ENCODE measurements around the gene PTPRD. TPM values are rescaled to one million over a fixed set of nuclear protein-coding genes. Genes with fewer than 3 reads are reported as not detected.

PTPRD gene
- total and polyA plus RNA-seq, 9 of the 15 experiments (the other 6 are each of a cell fraction or from before 2014, with no cell fraction given), result 0.11 TPM; not detected in 8

DNA sequence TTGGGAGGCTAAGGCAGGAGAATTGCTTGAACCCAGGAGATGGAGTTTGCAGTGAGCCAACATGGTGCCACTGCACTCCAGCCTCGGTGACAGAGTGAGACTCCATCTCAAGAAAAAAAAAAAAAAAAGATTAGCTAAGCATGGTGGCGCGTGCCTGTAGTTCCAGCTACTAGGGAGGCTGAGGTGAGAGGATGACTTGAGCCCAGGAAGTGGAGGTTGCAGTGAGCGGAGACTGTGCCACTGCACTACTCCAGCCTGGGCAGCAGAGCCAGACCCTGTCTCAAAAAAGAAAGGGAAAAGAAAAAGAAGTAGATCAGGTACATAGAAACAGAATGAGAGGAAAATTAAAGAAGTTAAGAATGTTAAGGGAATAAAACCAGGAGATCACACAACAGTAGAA, 1886.1 kb downstream of the PTPRD start:
- Histone ChIP-seq H4K20me1 (replicated peaks; ENCODE audit: control insufficient read depth, insufficient read depth, low read length) (no peaks in the 10 kb centered on the region), H3K4me1 (replicated peaks in 1 of 2; ENCODE audit: control insufficient read depth in 2 of 2, insufficient read depth in 2 of 2, low read length in 2 of 2) (no peaks in the 10 kb centered on the region), H3K27me3 (ENCODE audit: control insufficient read depth in 2 of 2, insufficient read depth in 2 of 2, low read length in 2 of 2) (no peaks in the 10 kb centered on the region), H3K79me2 (ENCODE audit: control insufficient read depth, insufficient read depth, low read length) (no peaks in the 10 kb centered on the region), H3K4me3 (no peak overlapping the region), H3K9ac (ENCODE audit: insufficient read depth in 1 of 2, low read depth in 2 of 2, low read length in 2 of 2) (no peak overlapping the region), H3K9me1 (ENCODE audit: control insufficient read depth, insufficient read depth, low read length) (no peaks in the 10 kb centered on the region), H3K36me3 (ENCODE audit: control insufficient read depth, insufficient read depth, low read length) (no peaks in the 10 kb centered on the region), H2AFZ (ENCODE audit: low read depth, low read length) (no peak overlapping the region), H3K9me3 (replicated peaks; ENCODE audit: control insufficient read depth, insufficient read depth, low read depth, low read length) (no peaks in the 10 kb centered on the region), H3K4me2 (ENCODE audit: insufficient read depth, low read length) (no peak overlapping the region), H3K27ac (ENCODE audit: extremely low read depth, low read depth, low read length) (no peak overlapping the region)
- DNase-seq (ENCODE audit: extremely low read depth in 1 of 4, low spot score in 3 of 4), result no peak
- no peak for ATAC-seq
- intact Hi-C loops (cut with micrococcal nuclease), result no loop called here
- TF ChIP-seq FOXJ3 (CRISPR knock-in tag; IDR thresholded peaks at IDR 0.05), result no peak
- no peak for TF ChIP-seq ATF1 (CRISPR knock-in tag; IDR thresholded peaks at IDR 0.05)
- no peak for TF ChIP-seq ATF1 (tag; IDR thresholded peaks at IDR 0.05)
- no peak for TF ChIP-seq SRSF1 (IDR thresholded peaks at IDR 0.05; ENCODE audit: low read depth, low read length)
- TF ChIP-seq, protein P1, sequence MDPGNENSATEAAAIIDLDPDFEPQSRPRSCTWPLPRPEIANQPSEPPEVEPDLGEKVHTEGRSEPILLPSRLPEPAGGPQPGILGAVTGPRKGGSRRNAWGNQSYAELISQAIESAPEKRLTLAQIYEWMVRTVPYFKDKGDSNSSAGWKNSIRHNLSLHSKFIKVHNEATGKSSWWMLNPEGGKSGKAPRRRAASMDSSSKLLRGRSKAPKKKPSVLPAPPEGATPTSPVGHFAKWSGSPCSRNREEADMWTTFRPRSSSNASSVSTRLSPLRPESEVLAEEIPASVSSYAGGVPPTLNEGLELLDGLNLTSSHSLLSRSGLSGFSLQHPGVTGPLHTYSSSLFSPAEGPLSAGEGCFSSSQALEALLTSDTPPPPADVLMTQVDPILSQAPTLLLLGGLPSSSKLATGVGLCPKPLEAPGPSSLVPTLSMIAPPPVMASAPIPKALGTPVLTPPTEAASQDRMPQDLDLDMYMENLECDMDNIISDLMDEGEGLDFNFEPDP (CRISPR knock-in tag; IDR thresholded peaks at IDR 0.05), result no peak
- no peak for TF ChIP-seq ZNF830 (CRISPR knock-in tag; IDR thresholded peaks at IDR 0.05)
- TF ChIP-seq CEBPB (tag; IDR thresholded peaks at IDR 0.05), result no peak
- TF ChIP-seq NCOR1 (IDR thresholded peaks at IDR 0.05), result no peak
- 0% methylated on average over 3 of the region's 4 CpGs for WGBS (ENCODE audit: insufficient coverage, low coverage, missing lambda C conversion rate)
- ChIA-PET CTCF (ENCODE audit: low intra/inter-chr PET ratio) (no interaction called here), POLR2A (no interaction called here)
- in situ Hi-C loops (cut with MboI), result no loop called here
- no TSS peak for BruUV-seq (replicated peaks)
- FAIRE-seq, result no peak
